MM.1S (cell line): Measurements from ENCODE around the gene ARTN.

Experiments
- CTCF ChIP-seq: fragments of 300-600 bp; sonication (generic); IDR thresholded peaks from 2 replicates; pipeline ENCODE4 v1.5.1; 2016; ENCODE audit warnings: antibody characterized with exemption, low read length, mixed read lengths
- EZH2 ChIP-seq: fragments of 300-600 bp; sonication (generic); optimal IDR thresholded peaks from 2 replicates; pipeline ENCODE3; 2017; ENCODE audit warnings: low read depth, mild to moderate bottlenecking, antibody characterized with exemption, low read length, mixed read lengths
- EZH2phosphoT487 ChIP-seq: fragments of 300-600 bp; sonication (generic); IDR thresholded peaks from 2 replicates; pipeline ENCODE4 v1.6.1; 2018; ENCODE audit warnings: antibody characterized with exemption, low read length

GRCh38 chr1:43951021-43951985 is 17.7 kb downstream of the ARTN start:
- TF ChIP-seq CTCF (no peak), EZH2 (no peak), EZH2phosphoT487 (no peak)
